HepG2 (cell line): ENCODE data around the gene ARL15. TPM values are rescaled to one million over a fixed set of nuclear protein-coding genes. Genes with fewer than 3 reads are reported as not detected.

Experiments
- ATAC-seq: fragments of 200-7000 bp; cut with Tn5 transposase; 3 replicates; pipeline ENCODE4 v1.9.1; 2020; ENCODE audit warnings: mild to moderate bottlenecking, moderate library complexity
- BruUV-seq: library from RNA; stranded (reverse); fragments of 400-500 nt; replicated peaks from 2 replicates; lab custom pipeline; 2021; lab: Mats Ljungman, UMichigan
- CTCF ChIA-PET: fragments of 300-600 bp; formaldehyde crosslinking; extraction: SDS; loops from one replicate; lab custom pipeline; 2021; ENCODE audit warnings: low total read pairs, inconsistent platforms, low intra/inter-chr PET ratio; lab: Yijun Ruan, JAX
- POLR2A ChIA-PET: fragments of 350-600 bp; sonication (Branson Sonifier 250); formaldehyde crosslinking; loops from one replicate; lab custom pipeline; 2020; ENCODE audit warnings: antibody characterized with exemption, inconsistent platforms; lab: Yijun Ruan, JAX
- DNase-seq: peaks from one replicate; pipeline ENCODE4 v3.0.0-alpha.2; 2015; ENCODE audit warnings: low spot score
- FAIRE-seq: peaks from 3 replicates; lab custom pipeline; 2011; peaks lifted over from hg19 to GRCh38; lab: Jason Lieb, UNC
- H2AFZ ChIP-seq: one replicate; pipeline ENCODE4 v1.6.1; 2011; ENCODE audit warnings: low read length, inconsistent platforms
- H3K27ac ChIP-seq: fragments of 300-600 bp; 3 replicates; pipeline ENCODE4 v1.8.0; 2011; ENCODE audit warnings: mixed run types, mild to moderate bottlenecking, mixed read lengths, low read length, inconsistent platforms; ENCODE audit not compliant: insufficient read depth; ENCODE audit errors: extremely low read length
- H3K27me3 ChIP-seq, 2 experiments: fragments of 200-600 bp in 1 of 2; 2 replicates in 1 of 2; 3 replicates in 1 of 2; pipeline versions ENCODE4 v1.6.0 to v1.8.0; 2011; ENCODE audit warnings: low read length in 2 of 2, mild to moderate bottlenecking in 2 of 2, moderate library complexity in 2 of 2, inconsistent platforms in 1 of 2; ENCODE audit not compliant: insufficient read depth in 2 of 2, control insufficient read depth in 1 of 2
- H3K36me3 ChIP-seq, 2 experiments: fragments of 200-600 bp in 1 of 2; replicated peaks in 1 of 2; 2 replicates in 1 of 2; 3 replicates in 1 of 2; pipeline versions ENCODE4 v1.5.1 to v1.8.0; 2011; ENCODE audit warnings: low read length in 2 of 2, inconsistent platforms in 1 of 2; ENCODE audit not compliant: insufficient read depth in 2 of 2, control insufficient read depth in 1 of 2
- H3K4me1 ChIP-seq: 2 replicates; pipeline ENCODE4 v1.5.1; 2012; ENCODE audit warnings: low read length, inconsistent platforms; ENCODE audit not compliant: insufficient read depth
- H3K4me2 ChIP-seq: 2 replicates; pipeline ENCODE4 v1.6.0; 2011; ENCODE audit warnings: low read depth, low read length, inconsistent platforms
- H3K4me3 ChIP-seq, 3 experiments: fragments of 200-600 bp in 1 of 3; sonication (generic), shearing (Covaris generic) in 1 of 3; replicated peaks in 1 of 3; 2 replicates each; pipeline ENCODE4 v1.5.1; 2011 to 2016; ENCODE audit warnings: low read length in 3 of 3, inconsistent platforms in 2 of 3, low read depth in 2 of 3, mild to moderate bottlenecking in 2 of 3, control low read depth in 1 of 3, mixed read lengths in 1 of 3; ENCODE audit not compliant: insufficient read depth in 1 of 3
- H3K79me2 ChIP-seq: one replicate; pipeline ENCODE4 v1.6.1; 2011; ENCODE audit warnings: low read length, inconsistent platforms; ENCODE audit not compliant: insufficient read depth
- H3K9ac ChIP-seq: 2 replicates; pipeline ENCODE4 v1.6.0; 2011; ENCODE audit warnings: mild to moderate bottlenecking, low read depth, low read length, inconsistent platforms; ENCODE audit not compliant: insufficient read depth
- H3K9me3 ChIP-seq: 2 replicates; pipeline ENCODE4 v1.5.1; 2012; ENCODE audit warnings: mild to moderate bottlenecking, low read length
- H4K20me1 ChIP-seq: 2 replicates; pipeline ENCODE4 v1.6.0; 2011; ENCODE audit warnings: inconsistent platforms, mild to moderate bottlenecking, low read length, moderate library complexity; ENCODE audit not compliant: insufficient read depth
- ARID5B ChIP-seq: IDR thresholded peaks from 2 replicates; pipeline ENCODE4 v1.4.0; 2020; ENCODE audit warnings: mild to moderate bottlenecking, missing genetic modification reagents
- ATAD3A ChIP-seq: sonication (generic); formaldehyde crosslinking; IDR thresholded peaks from 2 replicates; pipeline ENCODE4 v1.4.0; 2020; ENCODE audit warnings: missing genetic modification reagents
- DMTF1 ChIP-seq: sonication (generic); formaldehyde crosslinking; IDR thresholded peaks from 2 replicates; pipeline ENCODE4 v1.4.0; 2020; ENCODE audit warnings: mild to moderate bottlenecking, missing genetic modification reagents
- GRHL1 ChIP-seq: sonication (generic); formaldehyde crosslinking; conservative IDR thresholded peaks from 2 replicates; pipeline ENCODE4 v1.8.0; 2022; ENCODE audit warnings: missing genetic modification reagents
- KLF9 ChIP-seq: IDR thresholded peaks from 2 replicates; pipeline ENCODE4 v1.6.1; 2016; ENCODE audit warnings: low read depth
- PAWR ChIP-seq: sonication (generic); formaldehyde crosslinking; IDR thresholded peaks from 2 replicates; pipeline ENCODE4 v1.4.0; 2020; ENCODE audit warnings: missing genetic modification reagents, mild to moderate bottlenecking, borderline replicate concordance
- RBM22 ChIP-seq: fragments of 200-400 bp; formaldehyde crosslinking; optimal IDR thresholded peaks from 2 replicates; pipeline ENCODE3; 2017; ENCODE audit warnings: mild to moderate bottlenecking, low read length, moderate library complexity
- SMAD9 ChIP-seq: sonication (generic); formaldehyde crosslinking; IDR thresholded peaks from 2 replicates; pipeline ENCODE4 v1.5.1; 2020; ENCODE audit warnings: mild to moderate bottlenecking, missing genetic modification reagents
- SP5 ChIP-seq: IDR thresholded peaks from 2 replicates; pipeline ENCODE4 v1.6.1; 2016; ENCODE audit warnings: low read depth, borderline replicate concordance
- THAP11 ChIP-seq: IDR thresholded peaks from 2 replicates; pipeline ENCODE4 v1.6.1; 2016; ENCODE audit warnings: missing biosample characterization, missing genetic modification reagents
- ZNF17 ChIP-seq: sonication (generic); formaldehyde crosslinking; IDR thresholded peaks from 2 replicates; pipeline ENCODE4 v1.5.0; 2020; ENCODE audit warnings: mild to moderate bottlenecking, missing genetic modification reagents
- ZNF33B ChIP-seq: sonication (generic); formaldehyde crosslinking; IDR thresholded peaks from 2 replicates; pipeline ENCODE4 v1.5.1; 2020; ENCODE audit warnings: mild to moderate bottlenecking, missing genetic modification reagents
- ZNF468 ChIP-seq: sonication (generic); formaldehyde crosslinking; IDR thresholded peaks from 2 replicates; pipeline ENCODE4 v1.8.0; 2022; ENCODE audit warnings: mild to moderate bottlenecking, moderate library complexity, missing genetic modification reagents
- ZNF713 ChIP-seq: sonication (generic); formaldehyde crosslinking; IDR thresholded peaks from 2 replicates; pipeline ENCODE4 v1.4.0; 2020; ENCODE audit warnings: mild to moderate bottlenecking, missing genetic modification reagents
- ZNF781 ChIP-seq: sonication (generic); formaldehyde crosslinking; IDR thresholded peaks from 2 replicates; pipeline ENCODE4 v1.5.1; 2020; ENCODE audit warnings: borderline replicate concordance, mild to moderate bottlenecking, missing genetic modification reagents; ENCODE audit errors: not compliant biosample characterization
- ZNF782 ChIP-seq: sonication (generic); formaldehyde crosslinking; IDR thresholded peaks from 2 replicates; pipeline ENCODE4 v1.4.0; 2020; ENCODE audit warnings: missing genetic modification reagents, mild to moderate bottlenecking, borderline replicate concordance
- ZNF83 ChIP-seq: sonication (generic); formaldehyde crosslinking; IDR thresholded peaks from 2 replicates; pipeline ENCODE4 v1.4.0; 2020; ENCODE audit warnings: missing genetic modification reagents, mild to moderate bottlenecking, borderline replicate concordance
- WGBS: methylation state at CpG from one replicate; pipeline ENCODE4 v1.1.6; 2017; ENCODE audit warnings: low lambda C conversion rate; 5-methylcytosine and 5-hydroxymethylcytosine counted together
- in situ Hi-C: cut with HindIII; loops from 2 replicates; pipeline ENCODE4 v1.10.0; 2017; ENCODE audit warnings: low pct_unique_long_range_greater_than_20kb; ENCODE audit not compliant: extremely low pct_ligation_motif_present
- intact Hi-C: fragments of 100-400 bp; cut with micrococcal nuclease; formaldehyde crosslinking; loops from one replicate; pipeline ENCODE4 v1.10.0; 2022; ENCODE audit not compliant: unreplicated experiment
- polyA plus RNA-seq, 8 experiments: library from polyadenylated mRNA; depleted of rRNA in 3 of 8; stranded (reverse) in 7 of 8; unstranded in 1 of 8; fragments of >200 nt; fragmentation: Illumina TruSeq in 4 of 8; extraction: Trizol in 4 of 8; gene quantifications; 2 replicates each; pipeline versions ENCODE4 v1.2.1 to v1.2.3, GENCODE V29; 2011 to 2016; ENCODE audit warnings: low read depth in 4 of 8, missing spikeins in 1 of 8, mixed read lengths in 1 of 8; ENCODE audit not compliant: insufficient read depth in 1 of 8
- total RNA-seq, 5 experiments: library from RNA; depleted of rRNA; stranded (reverse); fragments of >200 nt; fragmentation: Illumina TruSeq; extraction: Trizol; gene quantifications; 2 replicates each; pipeline ENCODE4 v1.2.3, GENCODE V29; 2016; ENCODE audit warnings: low read depth in 1 of 5

Gene ARL15
- total and polyA plus RNA-seq, 2 of the 13 experiments (the other 11 are each of a cell fraction or from before 2014, with no cell fraction given) = 2.5 to 7.7 TPM

GRCh38 chr5:54081415-54081814, 229.0 kb downstream of the ARL15 start (continued):
- no peak for TF ChIP-seq ARID5B
- no peak for TF ChIP-seq KLF9 (CRISPR knock-in tag)
- no peak for TF ChIP-seq ATAD3A (CRISPR knock-in tag)
- no peak for TF ChIP-seq THAP11
- TF ChIP-seq ZNF468 (CRISPR knock-in tag) = no peak

GRCh38 chr5:54080831-54081230, 229.5 kb downstream of the ARL15 start:
- Histone ChIP-seq H3K79me2 (no peaks in the 10 kb centered on the region), H4K20me1 (no peaks in the 10 kb centered on the region), H3K9ac (no peak overlapping the region), H3K27ac (no peak overlapping the region), H3K4me2 (no peak overlapping the region), H3K27me3 (no peaks in the 10 kb centered on the region; a peak in 1 of 5 replicates), H3K36me3 (no peaks in the 10 kb centered on the region), H3K4me3 (no peak overlapping the region), H2AFZ (no peak overlapping the region), H3K9me3 (no peaks in the 10 kb centered on the region), H3K4me1 (no peaks in the 10 kb centered on the region)
- DNase-seq (no peak), ATAC-seq (no peak), FAIRE-seq (no peak)
- no TSS peak for BruUV-seq
- WGBS = 65% methylated on average over 5 of the region's 5 CpGs
- POLR2A ChIA-PET = no interaction called here
- CTCF ChIA-PET = no interaction called here
- in situ Hi-C loops = no loop called here
- intact Hi-C loops = loop anchor here (5.0 kb wide), 1 partner anchor 1354 kb away; no protein-coding TSS in a partner anchor
- no peak for TF ChIP-seq GRHL1 (CRISPR knock-in tag)
- TF ChIP-seq ZNF83 (CRISPR knock-in tag) = no peak
- TF ChIP-seq ZNF781 (CRISPR knock-in tag) = no peak
- no peak for TF ChIP-seq ZNF33B (CRISPR knock-in tag)
- no peak for TF ChIP-seq ZNF17
- TF ChIP-seq ZNF782 (CRISPR knock-in tag) = no peak
- no peak for TF ChIP-seq ZNF713
- no peak for TF ChIP-seq DMTF1 (CRISPR knock-in tag)
- TF ChIP-seq RBM22 = no peak
- TF ChIP-seq SP5 = no peak
- TF ChIP-seq PAWR (CRISPR knock-in tag) = no peak
- no peak for TF ChIP-seq SMAD9 (CRISPR knock-in tag)
